Gastrocnemius medialis (tissue), 4 donors: ENCODE results near the gene IGFBP4. TPM values are rescaled to one million over a fixed set of nuclear protein-coding genes. Genes with fewer than 3 reads are reported as not detected.

Experiments used
- ATAC-seq, 2 donors: fragments of 150-250 bp; one replicate each; pipeline ENCODE4 v1.9.1; 2016
- DNase-seq, 2 donors: peaks; one replicate each; pipeline ENCODE4 v3.0.0-alpha.2; 2019
- H3K27ac ChIP-seq, 4 donors: fragments of 200-600 bp; sonication (generic); 1 replicate in 1 of 4; 2 replicates in 3 of 4; pipeline ENCODE4 v1.5.1; 2016 to 2018; ENCODE audit warnings: mild to moderate bottlenecking in 2 of 4, moderate library complexity in 1 of 4
- H3K27me3 ChIP-seq, 3 donors: fragments of 200-600 bp; sonication (generic) in 2 of 3; 1 replicate in 1 of 3; 2 replicates in 2 of 3; pipeline versions ENCODE4 v1.5.1 to v1.6.0; 2016 to 2019; ENCODE audit warnings: mild to moderate bottlenecking in 1 of 3, moderate library complexity in 1 of 3
- H3K36me3 ChIP-seq, 2 donors: fragments of 200-600 bp; sonication (generic) in 1 of 2; one replicate each; pipeline ENCODE4 v1.5.1; 2017 to 2018
- H3K4me1 ChIP-seq, 2 donors: fragments of 200-600 bp; sonication (generic) in 1 of 2; one replicate each; pipeline ENCODE4 v1.5.1; 2016 to 2017; ENCODE audit warnings: mild to moderate bottlenecking in 2 of 2
- H3K4me3 ChIP-seq, 4 donors: fragments of 200-600 bp; sonication (generic) in 3 of 4; 1 replicate in 1 of 4; 2 replicates in 3 of 4; pipeline ENCODE4 v1.5.1; 2016 to 2019; ENCODE audit warnings: mild to moderate bottlenecking in 2 of 4
- H3K9me3 ChIP-seq, 3 donors: fragments of 200-600 bp; sonication (generic) in 2 of 3; 1 replicate in 1 of 3; 2 replicates in 2 of 3; pipeline ENCODE4 v1.5.1; 2016 to 2019
- CTCF ChIP-seq, 5 experiments: fragments of 450-650 bp in 3 of 5; fragments of 200-600 bp in 2 of 5; sonication (generic) in 2 of 5; IDR thresholded peaks in 4 of 5; conservative IDR thresholded peaks in 1 of 5; 1 replicate in 4 of 5; 2 replicates in 1 of 5; pipeline ENCODE4 v1.5.1; 2016 to 2019; ENCODE audit warnings: antibody characterized with exemption in 5 of 5, mild to moderate bottlenecking in 3 of 5, moderate library complexity in 3 of 5
- POLR2A ChIP-seq, 2 donors: fragments of 450-650 bp; IDR thresholded peaks; one replicate each; pipeline ENCODE4 v1.6.1; 2017; ENCODE audit warnings: antibody characterized with exemption in 2 of 2, mild to moderate bottlenecking in 2 of 2, moderate library complexity in 2 of 2
- in situ Hi-C, 4 donors: fragments of 200-750 bp; cut with MboI; loops; one replicate each; pipeline versions ENCODE4 v1.15.0 to v1.8.0; 2017; ENCODE audit warnings: low sequenced_read_pairs in 4 of 4
- intact Hi-C: fragments of 100-400 bp; cut with DNase I; formaldehyde crosslinking; loops from one replicate; pipeline ENCODE4 v1.15.1; 2023; ENCODE audit warnings: low total_unique reads
- total RNA-seq, 4 donors: library from RNA; depleted of rRNA; stranded (reverse); fragments of >200 nt; gene quantifications; one replicate each; pipeline versions ENCODE4 v1.1.0 to v1.2.3, GENCODE V29; 2016

The IGFBP4 gene
- total RNA-seq, 4 donors from 2014 or later, result 14.5 to 56.8 (median 36.5) TPM

- peak in 1 of 2 donors; percentile 35 for ATAC-seq
- H3K27me3 ChIP-seq, result peaks cover 0 to 2% (median 0%) of the 10 kb centered on the region in 3 donors
- no peaks in the 10 kb centered on the region for H3K9me3 ChIP-seq
- TF ChIP-seq POLR2A (IDR thresholded peaks at IDR 0.05), result no peak
- no peak for TF ChIP-seq CTCF (IDR thresholded peaks at IDR 0.05 in 4 of 5, conservative IDR thresholded peaks at IDR 0.05 in 1 of 5)
- peak overlapping the region; percentile 60 to 79 (median 70) for H3K27ac ChIP-seq
- no peaks in the 10 kb centered on the region for H3K36me3 ChIP-seq
- in situ Hi-C loops, result loop anchor here in 2 of 4 donors (10.0 to 25.0 kb wide), 2 partner anchors 88 to 90 kb away; no protein-coding TSS in a partner anchor
- peak overlapping the region in 3 of 4 donors; percentile 2 to 64 (median 28) for H3K4me3 ChIP-seq
- peak in 1 of 2 donors; percentile 38 for DNase-seq
- intact Hi-C loops, result no loop called here
- H3K4me1 ChIP-seq, result peaks cover 36 to 38% of the 10 kb centered on the region in 2 donors
These were observed 3.9 kb downstream of the IGFBP4 start for GRCh38 chr17:40447148-40447644.

GRCh38 chr17:40447806-40448205 is 4.6 kb downstream of the IGFBP4 start:
- H3K36me3 ChIP-seq, result no peaks in the 10 kb centered on the region
- no peaks in the 10 kb centered on the region for H3K9me3 ChIP-seq
- peak overlapping the region; percentile 60 to 79 (median 70) for H3K27ac ChIP-seq
- DNase-seq (no peak), ATAC-seq (no peak)
- H3K4me1 ChIP-seq, result peaks cover 36 to 43% of the 10 kb centered on the region in 2 donors
- H3K4me3 ChIP-seq, result peak overlapping the region; percentile 2 to 64 (median 12)
- intact Hi-C loops (no loop called here), in situ Hi-C loops (loop anchor here in 2 of 4 donors (10.0 to 25.0 kb wide), 2 partner anchors 87 to 89 kb away; no protein-coding TSS in a partner anchor)
- H3K27me3 ChIP-seq, result peaks cover 0 to 2% (median 0%) of the 10 kb centered on the region in 3 donors
- TF ChIP-seq POLR2A (IDR thresholded peaks at IDR 0.05) (no peak), CTCF (IDR thresholded peaks at IDR 0.05 in 4 of 5, conservative IDR thresholded peaks at IDR 0.05 in 1 of 5) (no peak)

GRCh38 chr17:40448213-40448638 is 5.0 kb downstream of the IGFBP4 start:
- Histone ChIP-seq H3K27ac (peak overlapping the region; percentile 60 to 79 (median 70)), H3K4me1 (peaks cover 36 to 43% of the 10 kb centered on the region in 2 donors), H3K36me3 (no peaks in the 10 kb centered on the region), H3K27me3 (no peaks in the 10 kb centered on the region), H3K9me3 (no peaks in the 10 kb centered on the region), H3K4me3 (peak overlapping the region; percentile 2 to 64 (median 12))
- intact Hi-C loops (no loop called here), in situ Hi-C loops (loop anchor here in 2 of 4 donors (10.0 to 25.0 kb wide), 2 partner anchors 87 to 89 kb away; no protein-coding TSS in a partner anchor)
- ATAC-seq (no peak), DNase-seq (peak in 1 of 2 donors; percentile 33)
- TF ChIP-seq POLR2A (IDR thresholded peaks at IDR 0.05), result no peak
- no peak for TF ChIP-seq CTCF (IDR thresholded peaks at IDR 0.05 in 4 of 5, conservative IDR thresholded peaks at IDR 0.05 in 1 of 5)

GRCh38 chr17:40448639-40449261 is 5.5 kb downstream of the IGFBP4 start:
- Histone ChIP-seq H3K36me3 (no peaks in the 10 kb centered on the region), H3K9me3 (no peaks in the 10 kb centered on the region), H3K4me1 (peaks cover 36 to 43% of the 10 kb centered on the region in 2 donors), H3K27me3 (no peaks in the 10 kb centered on the region), H3K27ac (peak overlapping the region; percentile 60 to 79 (median 70)), H3K4me3 (no peak overlapping the region)
- in situ Hi-C loops, result loop anchor here in 2 of 4 donors (10.0 to 25.0 kb wide), 2 partner anchors 86 to 89 kb away; no protein-coding TSS in a partner anchor
- ATAC-seq (no peak), DNase-seq (no peak)
- TF ChIP-seq POLR2A (IDR thresholded peaks at IDR 0.05) (no peak), CTCF (IDR thresholded peaks at IDR 0.05 in 4 of 5, conservative IDR thresholded peaks at IDR 0.05 in 1 of 5) (no peak)
- intact Hi-C loops, result no loop called here
